ENCODE results near the gene XPNPEP1.
A peak's percentile ranks its signal among the peaks of the same experiment; 100 is the strongest.
"Not testable (repeated sequence)": the region's sequence is repeated elsewhere in the genome, so short reads cannot be mapped to it uniquely, and the experiment has no call there.

The XPNPEP1 gene

GRCh38 chr10:109922358-109922975 is 844 bp downstream of the XPNPEP1 start:
- DNase-seq: no peak

- no peak for DNase-seq
These were observed 3.3 kb downstream of the XPNPEP1 start for GRCh38 chr10:109920016-109920415.

GRCh38 chr10:109919220-109919619 is 4.1 kb downstream of the XPNPEP1 start:
- no peak for DNase-seq

GRCh38 chr10:109918707-109919106 is 4.6 kb downstream of the XPNPEP1 start:
- DNase-seq: not testable (repeated sequence)

GRCh38 chr10:109915566-109915965 is 7.7 kb downstream of the XPNPEP1 start:
- DNase-seq: no peak

- DNase-seq: no peak
These were observed 8.3 kb downstream of the XPNPEP1 start for GRCh38 chr10:109914966-109915365.

- DNase-seq: no peak
These were observed 9.9 kb downstream of the XPNPEP1 start for GRCh38 chr10:109913306-109913892.

GRCh38 chr10:109912335-109913281 is 10.7 kb downstream of the XPNPEP1 start:
- DNase-seq: no peak

GRCh38 chr10:109911903-109912302 is 11.4 kb downstream of the XPNPEP1 start:
- no peak for DNase-seq

GRCh38 chr10:109906316-109906715 is 17.0 kb downstream of the XPNPEP1 start:
- DNase-seq: no peak

- no peak for DNase-seq
These were observed 18.9 kb downstream of the XPNPEP1 start for GRCh38 chr10:109904397-109904796.

GRCh38 chr10:109902992-109903947 is 20.0 kb downstream of the XPNPEP1 start:
- no peak for DNase-seq

GRCh38 chr10:109899356-109900331 is 23.7 kb downstream of the XPNPEP1 start:
- no peak for DNase-seq

- DNase-seq: no peak
These were observed 24.5 kb downstream of the XPNPEP1 start for GRCh38 chr10:109898666-109899355.

GRCh38 chr10:109898007-109898406 is 25.3 kb downstream of the XPNPEP1 start:
- no peak for DNase-seq

GRCh38 chr10:109895848-109896247 is 27.5 kb downstream of the XPNPEP1 start:
- DNase-seq: no peak

- DNase-seq: no peak
These were observed 28.1 kb downstream of the XPNPEP1 start for GRCh38 chr10:109895095-109895818.

- DNase-seq: no peak
These were observed 28.8 kb downstream of the XPNPEP1 start for GRCh38 chr10:109894516-109894915.

- no peak for DNase-seq
These were observed 29.9 kb downstream of the XPNPEP1 start for GRCh38 chr10:109893386-109893785.

- DNase-seq: peak; percentile 27
These were observed 30.4 kb downstream of the XPNPEP1 start for GRCh38 chr10:109892931-109893330.

All from retina (tissue), 1 donor.